ENCODE results near the gene FNBP1. TPM values are rescaled to one million over a fixed set of nuclear protein-coding genes. Genes with fewer than 3 reads are reported as not detected.

The FNBP1 gene
- total RNA-seq, 8 experiments from 2014 or later: 18.1 to 85.3 (median 29.3) TPM

DNA sequence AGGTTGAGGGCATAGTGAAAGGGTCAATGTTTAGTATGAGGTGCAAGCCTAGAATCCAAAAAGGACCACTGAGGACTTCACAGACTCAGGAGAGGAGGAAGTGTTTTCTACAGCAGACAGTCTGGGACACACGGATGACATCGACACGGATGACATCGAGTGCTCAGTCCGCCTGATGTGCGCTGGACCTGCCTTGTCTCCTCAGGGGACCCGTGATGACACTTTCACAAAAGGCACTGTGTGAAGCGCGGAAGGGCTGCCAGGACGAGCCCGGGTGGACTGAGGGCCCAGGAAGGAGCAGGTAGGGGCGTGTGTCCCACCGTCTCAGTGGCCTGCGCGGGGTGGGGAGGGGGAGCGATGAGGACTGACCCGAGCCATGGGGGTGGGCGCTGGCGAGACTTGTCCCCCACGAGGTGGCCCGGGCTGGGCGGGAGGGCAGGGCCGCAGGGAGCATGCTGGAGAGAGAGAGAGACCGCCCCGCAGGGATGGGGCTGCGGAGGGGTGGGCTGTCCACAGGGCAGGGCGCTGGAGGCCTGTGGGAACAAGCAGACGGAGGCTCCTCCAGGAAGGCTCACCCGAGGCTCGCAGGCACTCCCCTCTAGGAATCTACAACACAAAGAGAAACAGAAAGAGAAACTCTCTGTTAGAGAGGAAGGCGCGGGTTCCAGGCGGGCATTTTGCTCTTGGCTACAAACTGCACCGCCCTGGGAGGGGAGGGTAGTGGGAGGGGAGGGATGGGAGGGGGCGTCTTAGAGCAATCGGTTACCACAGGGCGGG is 152.9 kb downstream of the FNBP1 start:
- WGBS, 10 experiments: 40% methylated on average over 3 of the region's 37 CpGs; no CpG with 5 or more reads in 9 of the 10 experiments
- no peak overlapping the region for H3K4me3 ChIP-seq
- peak in 5 of 8 experiments; percentile 6 to 61 (median 48) for ATAC-seq (replicated peaks in 6 of 8)
- peak overlapping the region; percentile 8 to 38 for H3K27ac ChIP-seq
- in situ Hi-C loops (cut with MboI; ENCODE audit: low pct_unique_long_range_greater_than_20kb in 2 of 9, low sequenced_read_pairs in 9 of 9, unreplicated experiment in 9 of 9): loop anchor here in 1 of 9 experiments (25.0 kb wide), 1 partner anchor 172 kb away; the partner anchor contains the start of gene GPR107
- H3K4me1 ChIP-seq (replicated peaks in 1 of 2): peaks cover 24% of the 10 kb centered on the region in 2 donors

DNA sequence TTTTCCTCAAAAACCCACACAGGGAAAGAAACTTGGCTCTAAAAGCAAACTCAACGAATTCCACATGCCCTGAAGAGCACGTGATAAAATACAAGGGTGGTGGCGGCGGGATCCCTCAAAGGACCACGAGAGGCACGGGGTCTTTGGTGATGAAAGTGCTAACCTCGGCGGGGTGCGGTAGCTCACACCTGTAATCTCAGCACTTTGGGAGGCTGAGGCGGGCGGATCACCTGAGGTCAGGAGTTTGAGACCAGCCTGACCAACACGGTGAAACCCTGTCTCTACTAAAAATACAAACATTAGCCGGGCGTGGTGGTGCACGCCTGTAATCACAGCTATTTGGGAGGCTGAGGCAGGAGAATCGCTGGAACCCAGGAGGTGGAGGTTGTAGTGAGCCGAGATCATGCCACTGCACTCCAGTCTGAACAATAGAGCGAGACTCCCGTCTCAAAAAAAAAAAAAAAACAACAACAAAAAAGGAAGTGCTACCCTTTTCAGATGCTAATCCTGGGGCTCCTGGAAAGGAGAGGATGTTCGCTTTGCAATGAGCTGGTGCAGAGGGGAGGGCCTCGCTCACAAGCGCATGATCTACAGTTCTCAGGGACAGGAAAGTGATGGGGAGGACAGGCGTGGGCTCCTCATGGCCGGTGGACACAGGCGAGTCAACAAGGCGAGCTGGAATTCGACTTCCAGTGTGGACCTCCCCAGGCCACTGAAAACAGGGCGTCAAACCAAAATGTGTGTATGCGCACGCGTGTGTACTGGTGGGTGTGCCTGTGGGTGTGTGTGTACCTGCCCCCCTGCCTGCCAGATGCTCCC is 153.7 kb downstream of the FNBP1 start:
- ATAC-seq (replicated peaks in 6 of 8): peak in 4 of 8 experiments; percentile 5 to 37 (median 31)
- Histone ChIP-seq H3K27ac (peak overlapping the region in 1 of 2 donors; percentile 38), H3K4me3 (no peak overlapping the region), H3K4me1 (replicated peaks in 1 of 2) (peaks cover 30 to 31% of the 10 kb centered on the region in 2 donors)
- in situ Hi-C loops (cut with MboI; ENCODE audit: low pct_unique_long_range_greater_than_20kb in 2 of 9, low sequenced_read_pairs in 9 of 9, unreplicated experiment in 9 of 9): loop anchor here in 1 of 9 experiments (25.0 kb wide), 1 partner anchor 173 kb away; the partner anchor contains the start of gene GPR107
- whole genome bisulfite sequencing, 10 experiments: 56 to 100% (median 75%) methylated on average over 1 to 9 of the region's 31 CpGs; no CpG with 5 or more reads in 6 of the 10 experiments

DNA sequence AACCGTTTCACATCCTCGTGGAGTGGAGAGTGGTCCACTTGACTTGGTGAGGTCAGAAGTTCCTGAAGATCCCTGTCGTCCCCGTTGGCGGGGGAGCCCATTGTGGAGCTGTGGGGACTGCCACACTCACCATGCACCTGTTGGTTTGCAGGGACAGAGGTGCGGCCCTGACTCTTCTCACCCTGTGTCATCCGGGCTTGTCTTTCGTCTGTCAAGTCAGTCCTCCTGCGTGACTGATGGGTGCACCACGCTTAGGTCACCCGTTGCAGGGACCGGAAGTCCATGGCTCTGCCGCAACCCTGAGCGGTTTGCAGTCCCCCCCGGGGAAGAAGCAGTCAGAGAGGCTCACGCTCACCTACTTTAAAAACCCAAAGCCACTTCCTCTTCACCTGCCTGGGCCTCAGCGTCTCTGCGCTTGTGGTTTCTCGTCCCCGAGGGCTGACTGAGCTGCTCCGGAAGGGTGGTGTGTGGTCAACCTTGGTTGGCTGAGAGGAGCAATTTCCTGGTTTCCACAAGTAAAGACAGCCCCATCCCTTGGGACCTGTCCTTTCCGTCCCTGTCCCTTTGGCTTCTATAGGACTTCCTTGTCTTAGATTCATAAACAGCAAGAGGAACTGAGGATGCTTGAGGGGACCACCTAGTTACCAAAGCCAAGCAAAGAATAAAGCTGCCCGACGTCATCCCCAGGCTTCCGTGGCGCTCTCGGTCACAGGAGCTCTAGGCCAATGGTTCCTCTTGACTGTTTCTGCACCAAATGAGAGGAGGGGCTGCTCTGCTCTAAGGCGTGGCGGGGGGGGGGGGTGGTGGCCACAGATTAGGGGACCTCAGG is 154.5 kb downstream of the FNBP1 start:
- in situ Hi-C loops (cut with MboI; ENCODE audit: low pct_unique_long_range_greater_than_20kb in 2 of 9, low sequenced_read_pairs in 9 of 9, unreplicated experiment in 9 of 9): loop anchor here in 1 of 9 experiments (25.0 kb wide), 1 partner anchor 174 kb away; the partner anchor contains the start of gene GPR107
- 85 to 100% (median 90%) methylated on average over 2 to 19 of the region's 29 CpGs; no CpG with 5 or more reads in 3 of the 10 experiments for WGBS, 10 experiments
- Histone ChIP-seq H3K4me1 (replicated peaks in 1 of 2) (peaks cover 35% of the 10 kb centered on the region in 2 donors), H3K4me3 (no peak overlapping the region), H3K27ac (no peak overlapping the region)
- no peak for ATAC-seq (replicated peaks in 6 of 8)

DNA sequence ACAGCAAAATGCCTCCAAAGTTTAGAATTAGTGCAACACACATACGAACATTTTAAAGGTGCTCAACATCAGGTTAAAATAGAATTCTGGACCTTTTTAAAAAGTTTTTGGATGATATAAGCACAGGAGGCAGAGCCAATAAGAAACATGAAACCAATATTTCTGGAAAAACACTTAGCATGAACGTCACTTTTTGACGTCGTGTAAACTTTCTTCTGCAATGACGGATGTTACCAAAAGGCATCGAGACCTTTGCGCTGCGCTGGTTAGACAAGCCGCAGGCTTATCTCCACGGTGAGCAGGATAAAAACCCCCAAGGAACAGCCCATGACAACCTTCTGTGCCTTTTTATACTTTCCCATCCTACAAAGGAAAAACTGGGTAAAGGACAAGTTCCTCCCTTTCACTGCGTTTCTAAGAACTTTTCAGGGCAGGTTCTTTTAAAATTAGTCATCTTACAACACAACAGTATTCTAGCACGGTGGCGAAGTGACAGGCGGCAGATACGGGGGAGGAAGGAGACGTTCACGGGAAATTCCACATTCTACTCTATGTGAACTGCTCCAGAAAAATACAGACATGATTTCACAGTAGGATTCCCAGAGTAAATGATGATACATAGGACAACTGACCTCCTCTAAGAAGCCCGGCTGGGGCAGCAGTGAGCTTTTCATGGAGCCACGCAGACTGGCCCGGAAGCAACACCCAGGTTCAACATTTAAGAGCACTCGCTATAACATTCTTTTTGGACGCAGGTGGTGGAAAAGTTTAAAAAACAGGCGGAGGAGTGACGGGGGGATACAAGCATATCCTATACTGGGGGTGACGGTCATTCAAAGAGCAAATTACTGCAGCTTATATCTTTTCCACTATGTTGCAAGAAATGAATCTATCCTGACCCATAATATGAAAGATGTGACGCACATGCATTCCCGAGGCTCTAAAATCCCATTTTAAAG is 155.4 kb downstream of the FNBP1 start:
- in situ Hi-C loops (cut with MboI; ENCODE audit: low pct_unique_long_range_greater_than_20kb in 2 of 9, low sequenced_read_pairs in 9 of 9, unreplicated experiment in 9 of 9): loop anchor here in 1 of 9 experiments (25.0 kb wide), 1 partner anchor 175 kb away; the partner anchor contains the start of gene GPR107
- WGBS, 10 experiments: 50 to 83% (median 74%) methylated on average over 1 to 25 of the region's 27 CpGs
- Histone ChIP-seq H3K4me1 (replicated peaks in 1 of 2) (peaks cover 35% of the 10 kb centered on the region in 2 donors), H3K27ac (no peak overlapping the region), H3K4me3 (no peak overlapping the region)
- no peak for ATAC-seq (replicated peaks in 6 of 8)

DNA sequence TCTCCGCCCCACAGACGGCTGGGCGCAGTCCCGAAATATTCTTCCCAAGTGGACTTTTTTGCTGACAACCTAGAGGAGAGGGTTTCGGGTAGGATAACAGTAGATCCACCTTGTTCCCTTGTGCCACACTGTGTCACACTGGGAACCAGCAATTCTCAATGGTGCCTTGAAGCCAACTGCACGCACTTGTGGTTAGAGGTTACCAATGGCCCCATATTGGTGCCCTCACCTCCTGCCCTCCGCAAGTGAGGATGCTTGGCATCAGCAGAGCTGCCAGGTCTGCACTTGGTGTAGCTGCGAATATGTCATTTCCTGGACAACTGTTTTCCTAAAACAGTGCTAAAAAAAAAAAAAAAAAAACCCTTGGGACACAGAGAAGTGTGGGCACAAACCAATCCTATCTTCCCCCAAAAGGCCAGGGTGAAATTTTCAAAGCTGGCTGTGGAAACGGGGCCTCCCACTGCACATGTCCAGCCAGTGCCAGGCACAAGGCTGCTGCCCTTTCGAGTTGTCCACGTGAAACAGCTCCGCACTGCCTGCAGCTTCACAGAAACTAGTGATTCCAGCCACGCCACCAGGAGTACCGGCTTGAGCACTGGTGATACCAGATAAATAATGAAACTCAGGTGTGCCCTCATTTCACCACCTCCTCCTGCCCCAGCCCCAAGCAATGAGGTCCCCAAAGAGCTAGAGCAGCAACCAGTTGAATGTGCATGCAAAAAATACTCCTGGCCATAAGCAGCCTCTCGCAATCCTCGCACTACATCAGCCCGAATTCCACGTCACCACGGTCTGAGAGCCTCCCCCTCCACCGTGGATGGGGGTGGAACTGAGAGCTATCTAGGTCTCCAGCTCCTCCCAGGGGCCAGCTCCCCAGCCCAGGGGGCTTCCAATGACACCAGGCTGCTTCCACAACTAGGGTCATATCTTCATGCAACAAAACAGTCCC is 156.5 kb downstream of the FNBP1 start:
- peaks cover 31 to 35% of the 10 kb centered on the region in 2 donors for H3K4me1 ChIP-seq (replicated peaks in 1 of 2)
- ATAC-seq (replicated peaks in 6 of 8): no peak
- in situ Hi-C loops (cut with MboI; ENCODE audit: low pct_unique_long_range_greater_than_20kb in 2 of 9, low sequenced_read_pairs in 9 of 9, unreplicated experiment in 9 of 9): loop anchor here in 1 of 9 experiments (25.0 kb wide), 1 partner anchor 176 kb away; the partner anchor contains the start of gene GPR107
- H3K27ac ChIP-seq: no peak overlapping the region
- no peak overlapping the region for H3K4me3 ChIP-seq
- 47 to 96% (median 79%) methylated on average over 3 to 8 of the region's 20 CpGs; no CpG with 5 or more reads in 4 of the 10 experiments for WGBS, 10 experiments

DNA sequence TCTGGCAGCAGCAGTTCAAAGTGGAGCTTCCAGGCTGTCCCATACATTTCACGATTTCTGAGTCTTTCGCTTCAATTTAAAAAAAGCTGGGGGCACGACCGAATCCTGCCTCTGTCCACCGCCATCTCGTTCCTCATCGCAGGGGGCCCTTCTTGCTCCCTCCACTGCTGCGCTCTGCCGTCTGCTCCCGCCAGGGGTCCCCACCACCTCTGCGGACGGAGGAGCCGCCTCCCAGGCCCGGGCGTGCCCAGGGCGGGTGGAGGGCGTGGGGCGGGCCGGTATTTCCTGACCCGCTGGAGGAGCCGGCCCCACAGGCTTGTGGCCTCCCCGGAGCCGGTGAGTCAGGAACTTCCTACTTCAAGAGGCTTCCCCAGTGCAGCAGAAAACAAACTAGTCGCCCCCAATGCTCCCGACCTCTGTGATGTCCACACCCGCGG is 157.3 kb downstream of the FNBP1 start:
- 0% methylated on average over 1 of the region's 27 CpGs; no CpG with 5 or more reads in 9 of the 10 experiments for WGBS, 10 experiments
- in situ Hi-C loops (cut with MboI; ENCODE audit: low pct_unique_long_range_greater_than_20kb in 2 of 9, low sequenced_read_pairs in 9 of 9, unreplicated experiment in 9 of 9): loop anchor here in 1 of 9 experiments (25.0 kb wide), 1 partner anchor 177 kb away; the partner anchor contains the start of gene GPR107

DNA sequence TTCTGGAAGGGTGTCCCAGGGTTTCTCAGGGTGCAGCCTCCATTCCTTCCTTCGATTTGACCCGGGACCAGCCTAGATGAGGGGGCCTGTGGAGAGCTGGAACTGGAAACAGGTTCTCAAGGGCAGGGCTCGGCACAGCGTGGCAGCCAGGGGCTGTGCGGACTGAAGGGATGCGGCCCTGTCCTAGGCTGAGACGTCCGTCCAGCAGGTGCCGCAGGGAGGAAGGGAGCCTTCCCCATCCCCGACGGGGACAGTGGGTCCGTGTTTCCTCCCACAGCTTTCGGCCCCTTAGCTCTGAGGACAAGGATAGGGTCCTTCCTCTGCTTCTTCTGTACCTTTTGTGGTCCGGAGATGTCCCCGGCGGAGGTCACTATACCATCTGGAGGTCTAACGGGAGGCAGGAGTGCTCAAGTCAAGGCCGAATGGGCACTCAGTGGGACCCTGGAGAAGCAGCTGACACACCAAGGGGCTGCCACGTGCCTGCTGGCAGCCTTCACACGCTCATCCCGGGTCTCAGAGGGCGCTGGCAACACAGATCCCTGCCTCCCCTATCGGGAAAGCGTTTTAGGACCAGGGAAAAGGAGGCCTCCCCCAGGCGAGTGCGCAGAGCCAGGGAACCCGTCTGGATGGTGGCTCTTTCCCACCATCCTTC is 157.8 kb downstream of the FNBP1 start:
- peak; percentile 2 to 32 (median 6) for ATAC-seq (replicated peaks in 6 of 8)
- Histone ChIP-seq H3K4me3 (no peak overlapping the region), H3K27ac (peak overlapping the region in 1 of 2 donors; percentile 3), H3K4me1 (replicated peaks in 1 of 2) (peaks cover 26 to 27% of the 10 kb centered on the region in 2 donors)
- in situ Hi-C loops (cut with MboI; ENCODE audit: low pct_unique_long_range_greater_than_20kb in 2 of 9, low sequenced_read_pairs in 9 of 9, unreplicated experiment in 9 of 9): loop anchor here in 1 of 9 experiments (25.0 kb wide), 1 partner anchor 177 kb away; the partner anchor contains the start of gene GPR107
- WGBS, 10 experiments: 0 to 91% (median 41%) methylated on average over 1 to 7 of the region's 27 CpGs; no CpG with 5 or more reads in 6 of the 10 experiments

More for the DNA sequence above, 157.3 kb downstream of the FNBP1 start:
- no peak overlapping the region for H3K4me3 ChIP-seq
- peak overlapping the region in 1 of 2 donors; percentile 3 for H3K27ac ChIP-seq
- peaks cover 27 to 29% of the 10 kb centered on the region in 2 donors for H3K4me1 ChIP-seq (replicated peaks in 1 of 2)
- peak; percentile 77 to 92 (median 82) for ATAC-seq (replicated peaks in 6 of 8)

DNA sequence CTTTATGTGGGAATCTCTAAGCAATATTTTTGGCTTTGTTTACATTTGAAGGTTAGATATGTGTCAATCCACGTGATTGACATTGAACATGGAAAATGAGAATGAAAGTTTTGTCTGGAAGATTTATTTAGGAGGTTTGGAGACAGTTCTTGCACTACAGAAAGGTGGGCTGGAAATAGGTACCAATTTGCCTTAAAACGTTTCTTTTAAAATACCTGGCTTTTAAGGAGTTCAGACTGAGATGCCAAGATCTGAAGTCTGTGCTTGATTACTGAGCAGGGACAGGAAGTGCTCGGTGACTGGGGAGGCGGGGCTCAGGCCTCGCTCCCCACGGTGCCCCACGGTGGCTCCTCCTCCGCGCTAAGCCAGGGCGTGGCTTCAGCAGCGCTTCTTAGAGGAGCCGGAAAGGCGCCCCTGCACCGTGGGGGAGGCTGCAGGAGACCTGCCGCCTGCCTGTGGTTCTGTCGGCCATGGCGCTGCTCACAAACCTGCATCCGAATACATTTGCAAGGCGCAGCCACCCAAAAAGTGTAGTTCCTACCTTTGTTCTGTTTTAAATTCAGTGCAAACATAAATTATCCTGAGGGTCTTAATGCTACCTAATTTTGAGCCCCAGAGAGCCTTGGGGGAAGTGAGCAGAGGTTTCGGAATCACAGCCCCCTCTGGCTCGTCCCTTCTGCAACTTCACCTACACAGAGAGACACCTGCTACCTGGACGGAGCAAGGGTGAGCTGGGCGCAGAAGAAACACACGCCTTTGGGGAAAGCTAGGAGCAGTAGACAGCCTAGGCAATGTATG is 158.6 kb downstream of the FNBP1 start:
- 0 to 40% (median 7%) methylated on average over 1 to 9 of the region's 24 CpGs for WGBS, 10 experiments
- in situ Hi-C loops (cut with MboI; ENCODE audit: low pct_unique_long_range_greater_than_20kb in 2 of 9, low sequenced_read_pairs in 9 of 9, unreplicated experiment in 9 of 9): loop anchor here in 1 of 9 experiments (25.0 kb wide), 1 partner anchor 178 kb away; the partner anchor contains the start of gene GPR107
- peak; percentile 61 to 87 (median 84) for ATAC-seq (replicated peaks in 6 of 8)

DNA sequence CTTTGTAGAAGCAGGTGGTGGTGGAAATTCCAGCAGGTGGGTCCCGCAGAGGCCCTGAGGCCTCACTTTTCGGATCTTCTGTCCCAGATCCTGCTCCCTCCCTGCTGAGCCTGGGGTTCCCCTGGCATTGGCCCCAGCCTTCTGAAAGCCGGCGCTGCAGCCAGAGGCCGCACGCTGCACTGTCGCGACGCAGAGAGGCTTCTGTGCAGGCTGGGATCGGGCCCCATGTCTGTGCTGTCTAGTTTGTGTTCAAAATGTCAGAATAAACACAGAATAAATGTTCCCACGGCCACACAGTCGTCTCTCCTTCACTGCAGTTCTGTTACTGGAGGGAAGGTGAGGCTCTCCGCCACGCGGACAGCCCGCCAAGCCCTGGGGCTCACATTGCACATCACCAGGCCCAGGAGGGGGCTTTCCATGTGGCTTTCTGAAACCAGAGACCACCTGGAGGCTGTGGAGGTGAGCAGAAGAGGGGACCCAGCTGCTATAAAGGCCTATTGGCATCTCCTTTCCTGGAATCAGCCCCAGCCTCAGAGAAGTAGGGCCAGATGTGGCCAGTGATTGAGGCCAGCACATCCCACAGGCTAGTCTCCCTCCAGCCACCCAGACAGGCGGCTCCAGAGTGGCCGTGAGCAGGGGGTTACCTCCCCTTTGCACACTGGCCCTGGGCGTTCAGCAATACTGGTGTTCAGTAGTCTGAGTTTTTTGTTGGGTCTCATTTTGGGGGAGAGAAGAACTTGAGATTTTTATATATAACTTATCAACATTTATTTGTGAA is 161.3 kb downstream of the FNBP1 start:
- peaks cover 20 to 21% of the 10 kb centered on the region in 2 donors for H3K4me1 ChIP-seq (replicated peaks in 1 of 2)
- H3K27ac ChIP-seq: no peak overlapping the region
- no peak for ATAC-seq (replicated peaks in 6 of 8)
- in situ Hi-C loops (cut with MboI; ENCODE audit: low pct_unique_long_range_greater_than_20kb in 2 of 9, low sequenced_read_pairs in 9 of 9, unreplicated experiment in 9 of 9): loop anchor here in 1 of 9 experiments (25.0 kb wide), 1 partner anchor 181 kb away; the partner anchor contains the start of gene GPR107
- whole genome bisulfite sequencing, 10 experiments: 57 to 100% (median 85%) methylated on average over 2 to 9 of the region's 19 CpGs; no CpG with 5 or more reads in 3 of the 10 experiments
- H3K4me3 ChIP-seq: no peak overlapping the region

More for the DNA sequence above, 158.6 kb downstream of the FNBP1 start:
- peaks cover 20 to 24% of the 10 kb centered on the region in 2 donors for H3K4me1 ChIP-seq (replicated peaks in 1 of 2)
- H3K4me3 ChIP-seq: peak overlapping the region in 2 of 5 donors; percentile 5 to 7
- peak overlapping the region in 1 of 2 donors; percentile 24 for H3K27ac ChIP-seq

Measured in motor neuron (in vitro differentiated cells).